ENCODE results near the gene ATP2B2.

Gene ATP2B2

GRCh38 chr3:10338591-10339353 is 166.6 kb downstream of the ATP2B2 start:
- no peak for DNase-seq

- no peak for DNase-seq
Observed at GRCh38 chr3:10338164-10338470, 167.3 kb downstream of the ATP2B2 start.

GRCh38 chr3:10337323-10338163 is 167.8 kb downstream of the ATP2B2 start:
- no peak for DNase-seq

GRCh38 chr3:10336761-10337160 is 168.6 kb downstream of the ATP2B2 start:
- no peak for DNase-seq

GRCh38 chr3:10335871-10336622 is 169.3 kb downstream of the ATP2B2 start:
- no peak for DNase-seq

- no peak for DNase-seq
Observed at GRCh38 chr3:10335190-10335738, 170.1 kb downstream of the ATP2B2 start.

GRCh38 chr3:10334459-10334858 is 170.9 kb downstream of the ATP2B2 start:
- DNase-seq, result no peak

GRCh38 chr3:10334042-10334441 is 171.3 kb downstream of the ATP2B2 start:
- DNase-seq, result no peak

- no peak for DNase-seq
Observed at GRCh38 chr3:10333349-10333650, 172.1 kb downstream of the ATP2B2 start.

- DNase-seq, result no peak
Observed at GRCh38 chr3:10332481-10333348, 172.7 kb downstream of the ATP2B2 start.

- DNase-seq, result no peak
Observed at GRCh38 chr3:10331320-10331719, 174.1 kb downstream of the ATP2B2 start.

- no peak for DNase-seq
Observed at GRCh38 chr3:10330319-10330718, 175.1 kb downstream of the ATP2B2 start.

- no peak for DNase-seq
Observed at GRCh38 chr3:10329495-10330015, 175.8 kb downstream of the ATP2B2 start.

GRCh38 chr3:10328460-10329071 is 176.8 kb downstream of the ATP2B2 start:
- no peak for DNase-seq

GRCh38 chr3:10327592-10327991 is 177.8 kb downstream of the ATP2B2 start:
- no peak for DNase-seq

- no peak for DNase-seq
Observed at GRCh38 chr3:10322352-10322710, 183.1 kb downstream of the ATP2B2 start.

GRCh38 chr3:10321630-10322351 is 183.6 kb downstream of the ATP2B2 start:
- no peak for DNase-seq

- no peak for DNase-seq
Observed at GRCh38 chr3:10320320-10320677, 185.1 kb downstream of the ATP2B2 start.

- no peak for DNase-seq
Observed at GRCh38 chr3:10319804-10320203, 185.6 kb downstream of the ATP2B2 start.

GRCh38 chr3:10319251-10319650 is 186.1 kb downstream of the ATP2B2 start:
- no peak for DNase-seq

- no peak for DNase-seq
Observed at GRCh38 chr3:10317961-10318350, 187.4 kb downstream of the ATP2B2 start.

Measured in kidney glomerular epithelial cell (primary cell).